A549 treated with Mapracorat at 1 μM for 4 hours (cell line): ENCODE measurements around the gene SELENOW. TPM values are rescaled to one million over a fixed set of nuclear protein-coding genes. Genes with fewer than 3 reads are reported as not detected.

Experiments
- total RNA-seq: library from RNA; stranded (reverse); fragments of 200-300 nt; extraction: Qiagen RNA extraction; gene quantifications from 5 replicates; pipeline ENCODE4 v1.2.3, GENCODE V29; 2022

The SELENOW gene
- 97.2 to 170 TPM (median 159 TPM) in 5 replicates for total RNA-seq

DNA sequence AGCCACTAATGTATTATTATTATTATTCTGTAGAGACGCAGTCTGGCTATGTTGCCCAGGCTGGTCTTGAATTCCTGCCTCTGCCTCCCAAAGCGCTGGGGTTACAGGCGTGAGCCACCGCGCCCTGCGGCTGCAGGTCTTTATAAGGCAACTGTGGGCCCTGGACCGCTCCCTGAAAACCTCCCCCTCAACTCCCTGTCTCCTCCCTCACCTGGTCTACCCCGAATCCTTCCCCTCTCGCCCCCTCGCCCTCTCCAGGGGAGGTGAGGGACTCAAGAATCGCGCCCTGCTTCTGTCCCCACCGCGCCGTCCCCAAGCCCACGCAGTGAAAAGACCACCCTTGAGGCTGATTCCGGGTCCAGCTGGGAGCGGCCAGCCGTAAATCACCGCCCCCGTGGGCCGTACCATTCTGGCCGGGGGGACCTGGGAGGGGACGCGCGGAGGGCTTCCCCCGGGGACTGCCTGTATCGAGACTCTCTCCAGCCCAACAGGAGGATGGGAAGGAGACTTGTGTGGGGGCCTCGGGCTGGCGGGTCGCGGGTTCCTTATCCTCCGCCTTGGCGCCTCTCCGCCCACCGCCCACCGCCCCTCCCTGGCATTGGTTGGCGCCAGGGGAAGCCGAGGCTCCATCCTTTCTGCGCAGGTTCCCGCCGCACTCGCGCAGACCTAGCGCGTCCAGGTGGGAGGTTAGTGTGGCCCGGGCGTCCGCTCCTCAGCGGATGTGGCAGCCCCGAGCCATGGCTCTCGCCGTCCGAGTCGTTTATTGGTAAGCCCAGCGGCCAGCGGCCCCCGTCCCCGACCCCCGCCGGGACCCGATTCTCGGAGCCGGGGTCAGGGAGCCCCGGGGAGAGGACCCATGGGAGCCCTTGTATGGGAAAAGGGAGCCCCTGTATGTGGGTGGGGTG lies at the start of gene SELENOW:
SELENOW (plus strand) TSS at position 655 of the 905 bp plus-strand sequence; CDS start at position 738, 83 bp downstream.

GRCh38 chr19:47745010-47745901 lies 33.2 kb upstream of the SELENOW start, which contains the start of gene NOP53:
NOP53 (plus strand) TSS chr19:47745546; CDS start chr19:47745560, 14 bp downstream.

DNA sequence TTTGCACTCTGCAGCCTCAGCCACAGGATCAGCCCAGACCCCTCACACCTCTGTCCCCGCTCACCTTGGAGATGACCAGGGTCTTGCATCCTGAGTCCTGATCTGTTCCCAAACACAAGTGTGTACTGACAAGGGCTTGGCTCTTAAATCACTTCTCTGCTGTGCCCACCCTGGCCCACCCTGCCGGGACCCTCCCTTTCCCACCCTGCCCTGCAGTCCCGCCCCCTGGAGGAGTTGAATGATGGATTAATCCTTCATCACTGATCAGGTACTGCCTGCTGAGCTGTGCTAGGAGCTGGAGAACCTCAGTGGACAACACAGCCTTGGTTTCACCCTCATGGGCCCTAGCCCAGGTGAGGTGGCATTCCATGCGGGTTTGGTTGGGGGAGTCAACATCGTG lies 25.9 kb downstream of the SELENOW start, which contains the start of gene TPRX1:
TPRX1 (minus strand) TSS at position 101 of the 400 bp plus-strand sequence; CDS start at position 89, 12 bp downstream.

DNA sequence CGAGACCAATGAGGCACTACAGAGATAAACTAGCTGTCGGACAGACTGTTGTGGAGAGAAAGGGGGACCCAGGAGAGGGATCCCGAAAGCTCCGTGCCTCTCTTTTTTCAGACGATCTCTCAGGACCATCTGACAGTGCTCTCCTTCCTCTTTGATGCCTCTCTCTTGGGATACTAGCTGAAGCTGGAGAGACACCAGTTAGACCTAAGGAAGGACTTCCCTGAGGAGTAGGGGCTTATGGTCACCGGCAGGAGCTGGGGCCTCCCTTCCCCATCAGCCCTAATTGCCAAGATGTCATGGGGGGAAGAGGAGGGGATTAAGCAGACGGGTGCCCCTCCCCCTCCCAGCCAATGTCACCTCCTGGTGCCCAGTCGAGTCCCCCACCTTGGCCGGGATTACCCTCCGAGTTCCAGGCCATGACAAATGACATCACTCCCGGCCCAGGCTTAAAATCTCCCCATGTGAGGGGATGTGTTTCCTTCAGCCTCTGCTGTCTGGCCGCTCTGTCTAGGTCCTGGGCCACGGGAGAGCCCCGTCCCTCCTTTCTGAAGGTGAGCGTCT lies 43.0 kb downstream of the SELENOW start, which contains the start of gene CRX:
CRX (plus strand) TSS at position 478 of the 561 bp plus-strand sequence. CDS start 12,507 bp downstream, outside the sequence.

Other genes starting within 250 kb of the SELENOW start
- gene ZNF541, start 205.6 kb upstream of the SELENOW start, total RNA-seq = not detected in 5 replicates
- gene BICRA, start 169.6 kb upstream of the SELENOW start, total RNA-seq = 12.3 to 16.3 TPM (median 13.9 TPM) in 5 replicates
- gene EHD2, start 65.3 kb upstream of the SELENOW start, total RNA-seq = 116 to 150 TPM (median 141 TPM) in 5 replicates
- 236 to 287 TPM (median 257 TPM) in 5 replicates for gene NOP53, start 33.2 kb upstream of the SELENOW start, total RNA-seq
- gene TPRX1, start 25.8 kb downstream of the SELENOW start, total RNA-seq = not detected in 5 replicates
- gene CRX, start 43.2 kb downstream of the SELENOW start, total RNA-seq = not detected in 5 replicates
- not detected in 5 replicates for gene TPRX2, start 80.5 kb downstream of the SELENOW start, total RNA-seq
- gene SULT2A1, start 107.6 kb downstream of the SELENOW start, total RNA-seq = not detected in 5 replicates
- gene BSPH1, start 213.5 kb downstream of the SELENOW start, total RNA-seq = not detected in 5 replicates
- not detected in 5 replicates for gene ELSPBP1, start 215.9 kb downstream of the SELENOW start, total RNA-seq